Pons (tissue), 1 donor: Measurements from ENCODE around the gene CHST12.
"Not testable (repeated sequence)": the region's sequence is repeated elsewhere in the genome, so short reads cannot be mapped to it uniquely, and the experiment has no call there.

Experiments
- DNase-seq: peaks from one replicate; pipeline ENCODE4 v3.0.0-alpha.2; 2016; ENCODE audit warnings: low spot score

Gene CHST12

GRCh38 chr7:2403718-2404648 is 572 bp downstream of the CHST12 start:
- DNase-seq, result peak; percentile 42

GRCh38 chr7:2404714-2405119 is 1.3 kb downstream of the CHST12 start:
- no peak for DNase-seq

GRCh38 chr7:2405201-2405600 is 1.8 kb downstream of the CHST12 start:
- DNase-seq, result no peak

GRCh38 chr7:2405601-2406345 is 2.4 kb downstream of the CHST12 start:
- DNase-seq, result no peak

GRCh38 chr7:2409745-2410414 is 6.5 kb downstream of the CHST12 start:
- no peak for DNase-seq

- DNase-seq, result no peak
These were observed 7.6 kb downstream of the CHST12 start for GRCh38 chr7:2411049-2411448.

GRCh38 chr7:2411815-2412586 is 8.6 kb downstream of the CHST12 start:
- no peak for DNase-seq

GRCh38 chr7:2412587-2413201 is 9.3 kb downstream of the CHST12 start:
- DNase-seq, result no peak

- no peak for DNase-seq
These were observed 12.7 kb downstream of the CHST12 start for GRCh38 chr7:2416063-2416462.

- DNase-seq, result no peak
These were observed 13.2 kb downstream of the CHST12 start for GRCh38 chr7:2416650-2417049.

GRCh38 chr7:2417178-2417577 is 13.8 kb downstream of the CHST12 start:
- not testable (repeated sequence) for DNase-seq

GRCh38 chr7:2417981-2418481 is 14.6 kb downstream of the CHST12 start:
- DNase-seq, result no peak

GRCh38 chr7:2420216-2420933 is 17.0 kb downstream of the CHST12 start:
- no peak for DNase-seq

- DNase-seq, result no peak
These were observed 18.5 kb downstream of the CHST12 start for GRCh38 chr7:2421943-2422310.

- DNase-seq, result no peak
These were observed 22.3 kb downstream of the CHST12 start for GRCh38 chr7:2425749-2426148.

GRCh38 chr7:2431260-2431867 is 28.0 kb downstream of the CHST12 start:
- no peak for DNase-seq

GRCh38 chr7:2432910-2433712 is 29.7 kb downstream of the CHST12 start:
- DNase-seq, result no peak

GRCh38 chr7:2433713-2434550 is 30.5 kb downstream of the CHST12 start:
- DNase-seq, result no peak
